GM23248 (cell line): ENCODE data around the gene ZNF660. TPM values are rescaled to one million over a fixed set of nuclear protein-coding genes. Genes with fewer than 3 reads are reported as not detected.
"Not testable (repeated sequence)": the region's sequence is repeated elsewhere in the genome, so short reads cannot be mapped to it uniquely, and the experiment has no call there.

Source experiments
- DNase-seq: peaks from one replicate; pipeline ENCODE4 v3.0.0-alpha.2; 2015
- H2AFZ ChIP-seq: fragments of 200-600 bp; sonication (generic); 2 replicates; pipeline ENCODE4 v1.6.1; 2016; ENCODE audit warnings: antibody characterized with exemption
- H3F3A ChIP-seq: fragments of 200-600 bp; sonication (generic); 2 replicates; pipeline ENCODE4 v1.6.1; 2016; ENCODE audit warnings: mild to moderate bottlenecking, antibody characterized with exemption, mixed run types; ENCODE audit not compliant: insufficient read depth
- H3K27ac ChIP-seq: fragments of 200-600 bp; sonication (generic); 2 replicates; pipeline ENCODE4 v1.5.1; 2016; ENCODE audit warnings: mild to moderate bottlenecking
- H3K27me3 ChIP-seq: fragments of 200-600 bp; sonication (generic); replicated peaks from 2 replicates; pipeline ENCODE4 v1.6.1; 2016; ENCODE audit warnings: mild to moderate bottlenecking; ENCODE audit not compliant: insufficient read depth
- H3K36me3 ChIP-seq: fragments of 200-600 bp; sonication (generic); 2 replicates; pipeline ENCODE4 v1.6.1; 2016; ENCODE audit warnings: low read depth, mild to moderate bottlenecking
- H3K4me1 ChIP-seq: fragments of 200-600 bp; sonication (generic); 2 replicates; pipeline ENCODE4 v1.6.1; 2016; ENCODE audit warnings: mild to moderate bottlenecking; ENCODE audit not compliant: insufficient read depth
- H3K4me2 ChIP-seq: fragments of 200-600 bp; sonication (generic); one replicate; pipeline ENCODE4 v1.6.1; 2016; ENCODE audit warnings: mild to moderate bottlenecking; ENCODE audit not compliant: unreplicated experiment
- H3K4me3 ChIP-seq: fragments of 200-600 bp; sonication (generic); 2 replicates; pipeline ENCODE4 v1.5.1; 2016; ENCODE audit warnings: mild to moderate bottlenecking
- H3K79me2 ChIP-seq: fragments of 200-600 bp; sonication (generic); 2 replicates; pipeline ENCODE4 v1.6.1; 2016; ENCODE audit warnings: mild to moderate bottlenecking; ENCODE audit not compliant: insufficient read depth
- H3K9ac ChIP-seq: fragments of 200-600 bp; sonication (generic); 2 replicates; pipeline ENCODE4 v1.6.1; 2016; ENCODE audit warnings: mild to moderate bottlenecking
- H3K9me2 ChIP-seq: fragments of 200-600 bp; sonication (generic); 2 replicates; pipeline ENCODE4 v1.6.1; 2016; ENCODE audit warnings: mixed run types, mild to moderate bottlenecking, moderate library complexity; ENCODE audit not compliant: insufficient read depth
- H3K9me3 ChIP-seq: fragments of 200-600 bp; sonication (generic); one replicate; pipeline ENCODE4 v1.6.1; 2017; ENCODE audit warnings: low read depth
- H4K20me1 ChIP-seq: fragments of 200-600 bp; sonication (generic); 2 replicates; pipeline ENCODE4 v1.6.0; 2016; ENCODE audit not compliant: insufficient read depth
- EZH2 ChIP-seq: fragments of 200-600 bp; sonication (generic); IDR thresholded peaks from 2 replicates; pipeline ENCODE4 v1.6.1; 2018; ENCODE audit warnings: antibody characterized with exemption, mild to moderate bottlenecking; ENCODE audit not compliant: insufficient read depth, poor library complexity, severe bottlenecking
- EZH2phosphoT487 ChIP-seq: fragments of 200-600 bp; sonication (generic); IDR thresholded peaks from 2 replicates; pipeline ENCODE4 v1.6.1; 2018; ENCODE audit warnings: antibody characterized with exemption, moderate library complexity, mild to moderate bottlenecking, low read depth; ENCODE audit not compliant: insufficient read depth
- WGBS, 2 experiments: methylation state at CpG; one replicate each; pipeline ENCODE4 v1.1.6; 2015 to 2017; ENCODE audit warnings: low lambda C conversion rate in 2 of 2, low coverage in 1 of 2; ENCODE audit errors: missing lambda C conversion rate in 2 of 2; 5-methylcytosine and 5-hydroxymethylcytosine counted together
- in situ Hi-C: fragments of 300-500 bp; cut with MboI; formaldehyde crosslinking; loops from 2 replicates; pipeline ENCODE4 v1.15.0; 2020
- polyA plus RNA-seq: library from polyadenylated mRNA; unstranded; fragments of >200 nt; fragmentation: Nextera tagmentation; extraction: Ambion mirVana; gene quantifications from 2 replicates; pipeline ENCODE4 v1.2.1, GENCODE V29; 2016
- total RNA-seq: library from RNA; depleted of rRNA; stranded (reverse); fragments of >200 nt; shearing (Covaris generic); gene quantifications from 2 replicates; pipeline ENCODE4 v1.2.3, GENCODE V29; 2014; rRNA removed

ZNF660 gene
- total RNA-seq (0.76 and 0.97 TPM in 2 replicates), polyA plus RNA-seq (0.54 and 1.2 TPM in 2 replicates)

GRCh38 chr3:44584646-44585501, at the start of gene ZNF660:
Gene ZNF660 (plus strand): TSS chr3:44584964. CDS start chr3:44594194, 9,230 bp downstream.
- WGBS, 2 experiments = 2% methylated on average over 31 to 41 of the region's 41 CpGs
- Histone ChIP-seq H3K27ac (peak within 1 kb of the TSS; percentile 64), H3F3A (peaks cover 8% of the 10 kb centered on the region; the same call in 1 of the 2 replicates), H3K4me1 (no peaks in the 10 kb centered on the region), H3K36me3 (no peaks in the 10 kb centered on the region), H3K9ac (peak within 1 kb of the TSS; percentile 87), H3K79me2 (no peaks in the 10 kb centered on the region), H3K4me3 (peak within 1 kb of the TSS; percentile 72), H3K27me3 (no peaks in the 10 kb centered on the region), H4K20me1 (no peaks in the 10 kb centered on the region), H3K9me2 (no peaks in the 10 kb centered on the region), H2AFZ (peak within 1 kb of the TSS; percentile 86), H3K9me3 (no peaks in the 10 kb centered on the region), H3K4me2 (peak within 1 kb of the TSS; percentile 66)
- peak; percentile 83 for DNase-seq
- TF ChIP-seq EZH2 = no peak
- TF ChIP-seq EZH2phosphoT487 = no peak
- in situ Hi-C loops = no loop called here

- DNase-seq = no peak
- Histone ChIP-seq H2AFZ (no peak overlapping the region), H3K27ac (no peak overlapping the region), H3F3A (no peaks in the 10 kb centered on the region), H3K36me3 (no peaks in the 10 kb centered on the region), H4K20me1 (no peaks in the 10 kb centered on the region), H3K9ac (no peak overlapping the region), H3K79me2 (no peaks in the 10 kb centered on the region), H3K9me2 (no peaks in the 10 kb centered on the region), H3K4me3 (no peak overlapping the region), H3K4me1 (no peaks in the 10 kb centered on the region), H3K9me3 (no peaks in the 10 kb centered on the region), H3K4me2 (no peak overlapping the region), H3K27me3 (peaks cover 5% of the 10 kb centered on the region)
- in situ Hi-C loops = loop anchor here (10.0 kb wide), 1 partner anchor 379 kb away; no protein-coding TSS in a partner anchor
- 0 to 6% methylated on average over 1 of the region's 1 CpG for WGBS, 2 experiments
- no peak for TF ChIP-seq EZH2
- TF ChIP-seq EZH2phosphoT487 = no peak
These were observed 49.4 kb upstream of the ZNF660 start for GRCh38 chr3:44535364-44535763.

- H3K9ac ChIP-seq, H3K36me3 ChIP-seq, H3K9me3 ChIP-seq, H4K20me1 ChIP-seq, H2AFZ ChIP-seq, H3K27me3 ChIP-seq, H3K9me2 ChIP-seq, in situ Hi-C loops, H3K4me2 ChIP-seq, H3K79me2 ChIP-seq, H3F3A ChIP-seq, H3K27ac ChIP-seq, H3K4me3 ChIP-seq, H3K4me1 ChIP-seq, DNase-seq: not testable (repeated sequence)
- 16 to 18% methylated on average over 1 of the region's 1 CpG for WGBS, 2 experiments
These were observed 40.0 kb upstream of the ZNF660 start for GRCh38 chr3:44544811-44545210.

GRCh38 chr3:44554626-44555592, 29.9 kb upstream of the ZNF660 start, which contains the start of gene ZKSCAN7:
Gene ZKSCAN7 (plus strand): TSS chr3:44555193. CDS start chr3:44557048, 1,855 bp downstream.
- H2AFZ ChIP-seq = peak within 1 kb of the TSS; percentile 100
- H3K9ac ChIP-seq = peak within 1 kb of the TSS; percentile 91
- no peaks in the 10 kb centered on the region for H3K9me3 ChIP-seq
- peak within 1 kb of the TSS; percentile 64 for H3K27ac ChIP-seq
- H3K27me3 ChIP-seq = no peaks in the 10 kb centered on the region
- H3K4me1 ChIP-seq = no peaks in the 10 kb centered on the region; the same call in 1 of the 2 replicates
- peak; percentile 76 for DNase-seq
- peak within 1 kb of the TSS; percentile 94 for H3K4me2 ChIP-seq
- H3K4me3 ChIP-seq = peak within 1 kb of the TSS; percentile 93
- H3F3A ChIP-seq = no peaks in the 10 kb centered on the region; the same call in 1 of the 2 replicates
- no peaks in the 10 kb centered on the region for H4K20me1 ChIP-seq
- no peaks in the 10 kb centered on the region for H3K36me3 ChIP-seq
- WGBS, 2 experiments = 6 to 8% methylated on average over 53 to 67 of the region's 68 CpGs
- in situ Hi-C loops = no loop called here
- no peaks in the 10 kb centered on the region for H3K9me2 ChIP-seq
- TF ChIP-seq EZH2phosphoT487 = no peak
- no peak for TF ChIP-seq EZH2
- peaks cover 29% of the 10 kb centered on the region for H3K79me2 ChIP-seq
